Measurements from ENCODE around the gene CRNKL1.
A peak's percentile ranks its signal among the peaks of the same experiment; 100 is the strongest.

CRNKL1 gene

DNA sequence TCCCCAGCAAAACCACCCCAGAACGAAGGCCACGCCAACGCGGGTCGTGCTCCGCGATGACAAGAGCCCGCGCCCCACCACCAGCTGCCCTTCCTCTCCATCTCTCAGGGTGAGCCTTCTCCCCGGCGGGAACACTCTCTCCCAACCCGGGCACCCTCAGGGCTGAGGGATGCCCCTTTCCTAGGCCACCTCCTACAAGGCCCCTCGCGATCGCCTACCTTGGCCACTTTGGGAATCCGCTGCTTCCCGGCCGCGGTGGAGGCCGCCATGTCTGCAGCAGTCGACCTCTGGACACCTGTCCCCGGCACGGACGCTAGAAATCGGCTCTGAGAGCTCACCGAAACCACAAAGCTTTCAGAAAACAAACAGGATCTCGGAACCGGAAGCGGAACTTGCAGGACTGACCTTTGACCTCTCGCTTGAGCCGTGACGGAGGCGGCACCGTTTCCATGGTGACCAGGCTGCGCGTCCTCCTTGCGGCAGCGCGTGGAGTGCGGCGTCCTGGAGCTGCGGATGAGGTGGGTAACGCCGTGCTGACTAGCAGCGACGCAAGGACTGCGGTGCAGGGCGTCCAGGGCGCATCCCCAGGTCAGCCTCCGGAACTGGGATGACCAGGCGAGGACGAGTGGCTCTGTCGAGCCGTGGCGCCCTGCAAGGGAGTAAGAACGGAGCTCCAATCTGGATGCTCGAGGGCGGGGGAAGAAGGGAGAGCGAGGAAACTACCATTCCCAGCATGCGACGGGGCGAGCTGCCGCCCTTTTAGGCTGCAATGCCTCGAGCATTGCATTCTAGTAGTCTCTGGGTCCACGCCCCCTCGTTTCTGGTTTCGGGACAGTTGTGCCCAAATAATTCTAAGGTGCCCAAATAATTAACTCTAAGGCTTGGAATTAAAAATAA lies at the start of gene CRNKL1, which contains the start of gene CFAP61:
TSS of gene CRNKL1 (minus strand) at position 393 of the 897 bp plus-strand sequence. CDS start at position 269, 124 bp downstream.
TSS of gene CFAP61 (plus strand) at position 459 of the 897 bp plus-strand sequence. CDS start 4,122 bp downstream, outside the sequence.
- DNase-seq (ENCODE audit: low read depth), result peak; percentile 95

DNA sequence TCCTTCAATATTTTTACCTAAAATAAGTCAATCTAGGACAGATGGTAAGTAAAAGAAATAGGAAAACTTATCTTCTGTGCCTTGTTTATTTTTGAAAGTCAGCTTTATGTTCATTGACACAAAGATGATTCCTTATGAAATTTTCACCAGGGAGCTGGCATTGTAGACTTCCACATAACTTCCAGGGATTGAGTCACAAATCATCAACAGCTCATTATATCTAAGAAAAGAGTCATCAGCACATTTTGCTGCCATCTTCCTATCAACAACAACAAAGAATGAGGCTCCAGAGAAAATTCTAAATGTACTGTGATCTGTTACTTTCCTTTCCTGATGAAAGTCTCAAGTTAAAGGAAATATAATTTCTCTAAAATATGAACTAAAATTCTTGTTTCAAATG lies 48.6 kb upstream of the CRNKL1 start:
- no peak for DNase-seq (ENCODE audit: low read depth)

DNA sequence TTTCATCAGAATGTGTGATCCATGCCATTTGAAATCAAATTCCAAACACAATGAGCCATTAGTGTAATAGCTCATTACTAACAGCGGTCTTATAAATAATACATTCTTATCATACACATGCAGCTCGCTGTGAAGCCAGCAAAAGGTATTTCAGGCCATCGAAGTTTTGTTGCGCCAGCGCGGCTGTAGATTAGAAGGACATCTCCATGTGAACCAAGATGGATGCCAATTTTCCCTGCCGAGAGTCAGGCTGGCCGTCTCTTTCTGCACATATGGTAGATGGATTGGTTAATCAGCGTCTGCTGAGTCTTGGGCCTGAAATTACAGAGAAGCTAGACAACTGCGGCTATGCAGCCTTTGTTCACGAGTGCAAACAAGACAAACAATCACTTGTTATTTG lies 44.2 kb upstream of the CRNKL1 start:
- no peak for DNase-seq (ENCODE audit: low read depth)

- DNase-seq (ENCODE audit: low read depth), result no peak
Measured at GRCh38 chr20:20095114-20095872, 43.0 kb upstream of the CRNKL1 start.

GRCh38 chr20:20094410-20094809 lies 42.1 kb upstream of the CRNKL1 start:
- no peak for DNase-seq (ENCODE audit: low read depth)

- no peak for DNase-seq (ENCODE audit: low read depth)
Measured at GRCh38 chr20:20092827-20093226, 40.6 kb upstream of the CRNKL1 start.

- DNase-seq (ENCODE audit: low read depth), result no peak
Measured at GRCh38 chr20:20089939-20090338, 37.7 kb upstream of the CRNKL1 start.

DNA sequence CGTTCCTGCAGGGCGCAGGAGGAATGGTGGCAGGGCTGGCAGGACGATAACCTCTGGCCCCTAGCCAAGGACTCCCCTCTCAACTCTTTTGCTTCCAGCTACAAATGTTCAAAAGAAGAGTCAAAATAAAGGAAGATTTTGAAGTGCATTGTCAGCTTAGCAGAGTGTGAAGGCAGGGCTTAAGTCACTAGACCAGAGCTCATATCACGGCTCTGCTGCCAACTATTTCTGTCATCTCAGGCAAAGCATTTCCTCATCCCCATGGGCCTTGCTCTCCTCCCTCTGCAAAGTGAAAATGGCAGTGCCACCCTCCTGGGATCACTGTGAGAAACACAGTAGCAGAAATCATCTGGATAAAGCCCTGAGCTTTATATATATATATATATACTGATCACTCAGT lies 36.8 kb upstream of the CRNKL1 start:
- DNase-seq (ENCODE audit: low read depth), result no peak

DNA sequence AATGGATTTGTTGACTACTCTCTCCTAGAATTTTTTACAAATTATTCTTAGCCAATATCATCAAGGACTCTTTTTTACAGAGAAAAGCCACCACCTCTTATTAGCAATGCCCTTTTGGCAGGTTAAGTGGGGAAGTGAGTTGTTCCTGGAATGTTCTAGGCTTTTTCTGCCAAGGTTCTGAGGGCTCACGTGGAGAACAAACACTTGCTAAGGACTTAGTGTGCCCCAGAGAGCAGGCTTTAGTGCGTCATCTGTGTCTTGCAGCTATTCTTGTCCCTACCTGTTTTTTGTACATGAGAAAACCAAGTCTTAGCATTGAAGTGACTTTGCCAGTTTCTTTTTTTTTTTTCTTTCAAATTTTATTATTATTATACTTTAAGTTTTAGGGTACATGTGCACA lies 33.5 kb upstream of the CRNKL1 start:
- no peak for DNase-seq (ENCODE audit: low read depth)

DNA sequence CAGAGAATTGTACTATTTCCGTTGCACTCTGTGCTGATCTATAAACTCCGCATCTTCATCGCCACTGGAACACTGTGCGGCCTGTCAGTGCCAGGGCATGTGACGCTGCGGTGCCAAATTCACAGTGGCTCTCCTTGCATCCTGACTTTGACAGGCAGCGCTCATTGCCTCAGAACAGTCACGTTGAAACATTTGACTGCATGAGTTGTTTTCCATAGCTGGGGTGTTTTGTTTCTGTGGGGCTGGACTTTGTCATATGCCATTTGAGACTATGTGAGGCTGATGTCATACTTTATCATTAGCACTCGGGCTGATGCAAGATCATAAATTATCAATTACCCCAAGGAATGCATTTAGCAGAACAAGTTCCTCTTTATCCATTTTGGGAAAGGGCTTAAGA lies 32.8 kb upstream of the CRNKL1 start:
- no peak for DNase-seq (ENCODE audit: low read depth)

GRCh38 chr20:20084296-20084752 lies 32.1 kb upstream of the CRNKL1 start:
- DNase-seq (ENCODE audit: low read depth), result no peak

- peak; percentile 36 for DNase-seq (ENCODE audit: low read depth)
Measured at GRCh38 chr20:20083807-20084206, 31.5 kb upstream of the CRNKL1 start.

- no peak for DNase-seq (ENCODE audit: low read depth)
Measured at GRCh38 chr20:20079102-20079784, 27.0 kb upstream of the CRNKL1 start.

- DNase-seq (ENCODE audit: low read depth), result no peak
Measured at GRCh38 chr20:20078041-20078440, 25.8 kb upstream of the CRNKL1 start.

GRCh38 chr20:20076297-20077065 lies 24.2 kb upstream of the CRNKL1 start:
- DNase-seq (ENCODE audit: low read depth), result peak; percentile 56

DNA sequence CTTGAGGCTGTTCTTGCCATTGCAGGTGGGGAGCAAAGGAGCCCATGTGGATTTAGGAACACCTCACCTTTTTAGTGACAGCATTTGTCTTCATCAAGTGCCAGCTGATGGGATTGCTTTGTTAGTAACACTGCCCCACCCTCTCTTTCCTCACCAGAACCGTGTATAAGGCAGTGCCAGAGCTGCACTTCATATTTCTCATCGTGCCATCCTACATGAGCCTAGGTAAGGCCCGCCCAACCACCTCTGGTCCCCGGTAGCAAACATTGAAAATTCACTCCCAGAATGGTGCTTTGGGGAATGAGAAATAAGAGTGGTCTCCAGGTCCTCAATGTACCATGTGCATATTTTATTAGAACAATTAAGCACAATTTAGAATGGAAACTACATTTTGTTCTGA lies 22.8 kb upstream of the CRNKL1 start:
- DNase-seq (ENCODE audit: low read depth), result no peak

DNA sequence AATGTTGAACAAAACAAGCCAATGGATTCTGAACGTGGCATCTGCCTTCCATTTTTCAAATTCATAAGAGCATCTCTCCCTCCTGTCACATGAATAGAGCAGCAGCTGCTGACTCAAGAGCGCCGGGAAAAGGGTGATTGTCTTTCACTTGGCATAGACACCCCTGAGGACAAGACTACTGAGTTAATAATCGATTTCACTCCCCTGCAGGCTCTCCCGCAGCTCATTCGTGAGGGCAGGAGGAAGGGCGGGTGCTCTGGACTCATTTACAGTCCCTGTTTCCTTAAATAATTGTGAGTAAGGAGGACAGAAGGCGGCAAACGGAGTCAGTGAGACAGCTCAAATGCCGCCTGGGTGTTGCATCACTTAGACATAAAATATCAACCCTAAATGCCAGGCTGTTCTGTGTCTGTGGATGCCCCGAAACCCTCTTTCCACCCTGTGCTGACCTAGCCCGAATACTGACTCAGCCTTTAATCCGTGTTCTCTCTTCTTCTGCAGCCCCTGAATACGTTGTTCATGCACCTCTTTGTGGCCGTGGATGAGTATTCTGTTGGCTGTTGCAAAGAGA lies 21.6 kb upstream of the CRNKL1 start:
- no peak for DNase-seq (ENCODE audit: low read depth)

- DNase-seq (ENCODE audit: low read depth), result no peak
Measured at GRCh38 chr20:20070871-20071726, 18.8 kb upstream of the CRNKL1 start.

DNA sequence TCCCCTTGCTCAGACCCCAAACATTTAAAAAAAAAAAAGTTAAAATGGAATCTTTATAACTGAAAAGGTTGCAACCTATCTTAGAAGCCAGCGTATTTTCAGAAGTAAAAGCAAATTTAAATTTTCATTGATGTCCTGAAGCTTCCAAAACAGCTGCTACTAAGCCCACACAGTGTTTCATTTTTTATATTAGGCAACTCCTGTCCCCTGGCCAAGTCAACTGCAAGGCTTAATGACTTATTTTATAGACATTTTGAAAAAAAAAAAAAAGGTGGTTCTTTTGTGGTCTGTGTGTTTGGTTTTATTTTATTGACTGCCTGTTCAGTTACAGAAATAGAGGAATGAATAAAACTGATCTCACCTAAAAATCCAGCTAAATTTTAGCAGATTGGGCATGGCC lies 13.1 kb upstream of the CRNKL1 start:
- no peak for DNase-seq (ENCODE audit: low read depth)
